Panc1 (cell line): ENCODE results near the gene ARHGAP6. TPM values are rescaled to one million over a fixed set of nuclear protein-coding genes. Genes with fewer than 3 reads are reported as not detected.

Experiments used
- ATAC-seq: fragments of 200-7000 bp; cut with Tn5 transposase; 2 replicates; pipeline ENCODE4 v1.9.1; 2020; ENCODE audit warnings: mild to moderate bottlenecking, moderate library complexity
- BruUV-seq: library from RNA; stranded (reverse); fragments of 400-500 nt; replicated peaks from 2 replicates; lab custom pipeline; 2021; lab: Mats Ljungman, UMichigan
- CTCF ChIA-PET: fragments of 300-600 bp; sonication (Branson Sonifier 250); formaldehyde crosslinking; loops from one replicate; lab custom pipeline; 2022; ENCODE audit warnings: antibody characterized with exemption; lab: Charles Lee
- POLR2A ChIA-PET: fragments of 300-600 bp; sonication (Branson Sonifier 250); formaldehyde crosslinking; loops from one replicate; lab custom pipeline; 2022; ENCODE audit warnings: antibody characterized with exemption; lab: Charles Lee
- DNase-seq: peaks from one replicate; pipeline ENCODE4 v3.0.0-alpha.2; 2010; ENCODE audit warnings: low read depth, low spot score
- H3K27ac ChIP-seq: 2 replicates; pipeline ENCODE4 v1.5.1; 2011; ENCODE audit warnings: mild to moderate bottlenecking, low read length, inconsistent platforms
- H3K27me3 ChIP-seq: fragments of 200-500 bp; sonication (Bioruptor generic); 2 replicates; pipeline ENCODE4 v1.6.0; 2014; ENCODE audit warnings: low read length, inconsistent platforms; ENCODE audit not compliant: control insufficient read depth, insufficient read depth
- H3K36me3 ChIP-seq: fragments of 200-500 bp; sonication (Bioruptor generic); 2 replicates; pipeline ENCODE4 v1.5.1; 2014; ENCODE audit warnings: inconsistent platforms, mild to moderate bottlenecking, low read length, moderate library complexity; ENCODE audit not compliant: control insufficient read depth, insufficient read depth
- H3K4me1 ChIP-seq: 2 replicates; pipeline ENCODE4 v1.5.1; 2011; ENCODE audit warnings: inconsistent platforms, mild to moderate bottlenecking, low read length, moderate library complexity; ENCODE audit not compliant: control insufficient read depth, insufficient read depth
- H3K4me3 ChIP-seq, 2 experiments: 2 replicates each; pipeline ENCODE4 v1.5.1; 2011 to 2012; ENCODE audit warnings: low read depth in 2 of 2, low read length in 2 of 2, mild to moderate bottlenecking in 2 of 2, inconsistent platforms in 1 of 2, moderate library complexity in 1 of 2
- H3K9me3 ChIP-seq: fragments of 200-500 bp; sonication (Bioruptor generic); 2 replicates; pipeline ENCODE4 v1.5.1; 2014; ENCODE audit warnings: low read depth, mild to moderate bottlenecking, inconsistent platforms, low read length, moderate library complexity; ENCODE audit not compliant: control insufficient read depth, insufficient read depth
- POLR2AphosphoS5 ChIP-seq: IDR thresholded peaks from 2 replicates; pipeline ENCODE4 v1.6.1; 2012; ENCODE audit warnings: mild to moderate bottlenecking, low read depth, low read length, moderate library complexity
- SIN3A ChIP-seq: IDR thresholded peaks from 2 replicates; pipeline ENCODE4 v1.6.1; 2012; ENCODE audit warnings: low read depth, mild to moderate bottlenecking, low read length, moderate library complexity, borderline replicate concordance; ENCODE audit not compliant: insufficient read depth
- TCF7L2 ChIP-seq: IDR thresholded peaks from 2 replicates; pipeline ENCODE4 v1.6.1; 2011; ENCODE audit warnings: mild to moderate bottlenecking, low read depth, low read length, inconsistent platforms
- in situ Hi-C: cut with HindIII; loops from 2 replicates; pipeline ENCODE4 v1.10.0; 2016; ENCODE audit warnings: low sequenced_read_pairs, low pct_unique_long_range_greater_than_20kb
- intact Hi-C: fragments of 100-400 bp; cut with micrococcal nuclease; formaldehyde crosslinking; loops from one replicate; pipeline ENCODE4 v1.10.0; 2022; ENCODE audit not compliant: unreplicated experiment
- total RNA-seq: library from RNA; stranded (reverse); gene quantifications from one replicate; pipeline ENCODE4 v1.2.1, GENCODE V29; 2021; ENCODE audit not compliant: unreplicated experiment
- TF ChIP-seq, protein P1 (sequence below): fragments of 450-650 bp; IDR thresholded peaks from 2 replicates; pipeline ENCODE4 v1.5.1; 2017; ENCODE audit warnings: mild to moderate bottlenecking
- TF ChIP-seq, protein P2 (sequence below), 2 experiments: IDR thresholded peaks; 2 replicates each; pipeline ENCODE4 v1.6.1; 2011 to 2012; ENCODE audit warnings: low read depth in 2 of 2, control low read depth in 1 of 2, low read length in 1 of 2, mild to moderate bottlenecking in 1 of 2, moderate library complexity in 1 of 2; ENCODE audit not compliant: insufficient read depth in 1 of 2

Gene ARHGAP6
- total RNA-seq, 1 experiment from 2014 or later: 0.13 TPM

DNA sequence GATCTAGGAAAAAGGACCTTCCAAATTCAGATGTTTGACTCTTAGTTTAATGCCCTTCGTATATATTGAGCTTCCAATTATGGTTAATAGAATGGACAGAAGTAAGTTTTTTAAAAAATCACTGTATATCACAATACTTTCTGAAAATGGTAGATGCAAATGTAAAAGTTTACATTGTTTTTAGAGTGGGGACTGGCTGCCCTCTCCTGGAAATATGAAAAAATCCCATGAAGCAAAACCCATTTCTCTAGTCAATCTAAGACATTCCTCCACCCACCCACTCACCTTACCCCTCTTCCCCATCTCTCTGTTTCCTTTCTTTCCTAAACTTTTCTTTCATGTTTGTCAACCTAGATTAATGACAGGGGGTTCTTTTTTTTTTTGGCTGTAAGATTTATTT is 134.5 kb downstream of the ARHGAP6 start:
- H3K27ac ChIP-seq: no peak overlapping the region
- no peaks in the 10 kb centered on the region for H3K9me3 ChIP-seq
- ChIA-PET CTCF (interaction anchor here (0.7 to 1.4 kb wide), 3 partner anchors 143 to 228 kb away, joined by 3 read pairs; no protein-coding TSS in a partner anchor), POLR2A (no interaction called here)
- no TSS peak for BruUV-seq
- H3K4me1 ChIP-seq: no peaks in the 10 kb centered on the region
- intact Hi-C loops: loop anchor here (1.0 kb wide), 1 partner anchor 387 kb away; no protein-coding TSS in a partner anchor
- no peak overlapping the region for H3K4me3 ChIP-seq
- no peaks in the 10 kb centered on the region for H3K36me3 ChIP-seq
- TF ChIP-seq SIN3A: no peak
- TF ChIP-seq, protein P1, sequence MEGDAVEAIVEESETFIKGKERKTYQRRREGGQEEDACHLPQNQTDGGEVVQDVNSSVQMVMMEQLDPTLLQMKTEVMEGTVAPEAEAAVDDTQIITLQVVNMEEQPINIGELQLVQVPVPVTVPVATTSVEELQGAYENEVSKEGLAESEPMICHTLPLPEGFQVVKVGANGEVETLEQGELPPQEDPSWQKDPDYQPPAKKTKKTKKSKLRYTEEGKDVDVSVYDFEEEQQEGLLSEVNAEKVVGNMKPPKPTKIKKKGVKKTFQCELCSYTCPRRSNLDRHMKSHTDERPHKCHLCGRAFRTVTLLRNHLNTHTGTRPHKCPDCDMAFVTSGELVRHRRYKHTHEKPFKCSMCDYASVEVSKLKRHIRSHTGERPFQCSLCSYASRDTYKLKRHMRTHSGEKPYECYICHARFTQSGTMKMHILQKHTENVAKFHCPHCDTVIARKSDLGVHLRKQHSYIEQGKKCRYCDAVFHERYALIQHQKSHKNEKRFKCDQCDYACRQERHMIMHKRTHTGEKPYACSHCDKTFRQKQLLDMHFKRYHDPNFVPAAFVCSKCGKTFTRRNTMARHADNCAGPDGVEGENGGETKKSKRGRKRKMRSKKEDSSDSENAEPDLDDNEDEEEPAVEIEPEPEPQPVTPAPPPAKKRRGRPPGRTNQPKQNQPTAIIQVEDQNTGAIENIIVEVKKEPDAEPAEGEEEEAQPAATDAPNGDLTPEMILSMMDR: peak; percentile 13; the same call in 1 of the 2 replicates
- in situ Hi-C loops: no loop called here
- DNase-seq (no peak), ATAC-seq (no peak)
- no peaks in the 10 kb centered on the region for H3K27me3 ChIP-seq

DNA sequence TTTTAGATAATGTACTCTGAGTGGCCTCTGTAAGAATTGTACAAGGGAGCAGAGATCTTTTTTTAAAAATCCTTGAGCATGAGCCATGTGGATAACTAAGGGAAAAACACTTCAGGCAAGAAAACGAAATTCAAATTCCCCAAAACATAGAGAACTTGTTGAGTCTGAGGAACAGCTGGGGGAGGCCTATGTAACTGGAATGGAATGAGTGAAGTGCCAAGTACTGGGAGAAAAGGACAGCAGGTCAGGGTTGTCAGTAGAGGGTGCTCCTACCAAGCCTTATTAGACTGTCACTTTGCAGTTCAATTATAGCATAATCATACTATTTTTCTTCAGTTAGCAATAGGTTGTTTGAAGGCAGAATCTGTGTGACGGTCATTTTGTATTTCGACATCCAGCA is 135.1 kb downstream of the ARHGAP6 start:
- Histone ChIP-seq H3K4me1 (no peaks in the 10 kb centered on the region), H3K27me3 (no peaks in the 10 kb centered on the region), H3K27ac (no peak overlapping the region), H3K36me3 (no peaks in the 10 kb centered on the region), H3K4me3 (no peak overlapping the region), H3K9me3 (no peaks in the 10 kb centered on the region)
- no TSS peak for BruUV-seq
- CTCF ChIA-PET: no interaction called here
- no peak for TF ChIP-seq TCF7L2
- TF ChIP-seq, protein P1: no peak
- TF ChIP-seq, protein P2, sequence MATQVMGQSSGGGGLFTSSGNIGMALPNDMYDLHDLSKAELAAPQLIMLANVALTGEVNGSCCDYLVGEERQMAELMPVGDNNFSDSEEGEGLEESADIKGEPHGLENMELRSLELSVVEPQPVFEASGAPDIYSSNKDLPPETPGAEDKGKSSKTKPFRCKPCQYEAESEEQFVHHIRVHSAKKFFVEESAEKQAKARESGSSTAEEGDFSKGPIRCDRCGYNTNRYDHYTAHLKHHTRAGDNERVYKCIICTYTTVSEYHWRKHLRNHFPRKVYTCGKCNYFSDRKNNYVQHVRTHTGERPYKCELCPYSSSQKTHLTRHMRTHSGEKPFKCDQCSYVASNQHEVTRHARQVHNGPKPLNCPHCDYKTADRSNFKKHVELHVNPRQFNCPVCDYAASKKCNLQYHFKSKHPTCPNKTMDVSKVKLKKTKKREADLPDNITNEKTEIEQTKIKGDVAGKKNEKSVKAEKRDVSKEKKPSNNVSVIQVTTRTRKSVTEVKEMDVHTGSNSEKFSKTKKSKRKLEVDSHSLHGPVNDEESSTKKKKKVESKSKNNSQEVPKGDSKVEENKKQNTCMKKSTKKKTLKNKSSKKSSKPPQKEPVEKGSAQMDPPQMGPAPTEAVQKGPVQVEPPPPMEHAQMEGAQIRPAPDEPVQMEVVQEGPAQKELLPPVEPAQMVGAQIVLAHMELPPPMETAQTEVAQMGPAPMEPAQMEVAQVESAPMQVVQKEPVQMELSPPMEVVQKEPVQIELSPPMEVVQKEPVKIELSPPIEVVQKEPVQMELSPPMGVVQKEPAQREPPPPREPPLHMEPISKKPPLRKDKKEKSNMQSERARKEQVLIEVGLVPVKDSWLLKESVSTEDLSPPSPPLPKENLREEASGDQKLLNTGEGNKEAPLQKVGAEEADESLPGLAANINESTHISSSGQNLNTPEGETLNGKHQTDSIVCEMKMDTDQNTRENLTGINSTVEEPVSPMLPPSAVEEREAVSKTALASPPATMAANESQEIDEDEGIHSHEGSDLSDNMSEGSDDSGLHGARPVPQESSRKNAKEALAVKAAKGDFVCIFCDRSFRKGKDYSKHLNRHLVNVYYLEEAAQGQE (IDR thresholded peaks at IDR 0.05; ENCODE audit: insufficient read depth in 1 of 2, low read depth in 2 of 2, low read length in 1 of 2): no peak
- TF ChIP-seq POLR2AphosphoS5: no peak
- TF ChIP-seq SIN3A: no peak
- DNase-seq (no peak), ATAC-seq (no peak)
- POLR2A ChIA-PET: no interaction called here
- in situ Hi-C loops (no loop called here), intact Hi-C loops (loop anchor here (1.0 kb wide), 1 partner anchor 386 kb away; no protein-coding TSS in a partner anchor)
